ENCODE data around the gene RASD2.

RASD2 gene

DNA sequence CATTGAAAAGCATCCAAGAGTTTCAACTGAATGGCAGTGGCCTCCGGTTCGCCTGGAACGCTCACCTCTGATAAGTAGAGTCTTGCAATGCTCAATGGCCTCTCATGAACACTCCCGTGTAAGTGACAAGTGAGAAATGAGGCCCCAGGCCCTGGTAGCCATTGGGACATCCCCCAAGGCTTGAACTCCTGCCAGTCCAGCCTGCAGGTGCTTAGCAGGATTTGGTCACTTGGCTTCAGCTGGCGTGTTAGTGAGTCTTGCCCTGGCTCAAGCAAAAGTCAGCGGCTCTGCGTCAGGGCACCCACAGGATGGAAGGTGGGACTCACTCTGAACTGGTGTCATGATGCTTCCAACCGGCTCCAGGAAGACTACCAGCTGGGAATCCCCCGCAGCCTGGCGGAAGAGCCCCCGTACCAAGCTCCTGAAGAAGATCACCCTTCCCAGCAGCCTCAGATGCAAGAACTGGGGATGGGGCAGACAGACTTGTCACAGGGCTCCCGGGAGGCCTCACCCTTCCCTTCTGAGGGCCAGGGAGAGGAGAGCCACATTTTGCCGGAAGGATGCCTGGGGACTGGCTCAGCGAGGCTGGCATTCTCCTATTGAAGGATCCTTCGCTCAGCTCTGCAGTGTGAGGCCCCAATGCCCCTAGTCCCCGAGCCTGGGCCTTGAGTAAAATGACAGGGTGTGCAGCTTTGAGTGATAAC lies 57.2 kb downstream of the RASD2 start:
- H3K9me3 ChIP-seq (ENCODE audit: control insufficient read depth, low read length): no peaks in the 10 kb centered on the region
- no peaks in the 10 kb centered on the region for H3K36me3 ChIP-seq (ENCODE audit: control insufficient read depth, insufficient read depth, low read length)
- no peaks in the 10 kb centered on the region for H3K4me1 ChIP-seq (ENCODE audit: control insufficient read depth, insufficient read depth, low read length)
- H3K4me3 ChIP-seq (ENCODE audit: low read length): no peak overlapping the region
- H3K27me3 ChIP-seq (ENCODE audit: control insufficient read depth, insufficient read depth, low read length): no peaks in the 10 kb centered on the region
- H3K9ac ChIP-seq (ENCODE audit: low read length): no peak overlapping the region

GRCh38 chr22:35598396-35598710 lies 57.7 kb downstream of the RASD2 start:
- Histone ChIP-seq H3K4me1 (ENCODE audit: control insufficient read depth, insufficient read depth, low read length) (no peaks in the 10 kb centered on the region), H3K27me3 (ENCODE audit: control insufficient read depth, insufficient read depth, low read length) (no peaks in the 10 kb centered on the region), H3K9ac (ENCODE audit: low read length) (no peak overlapping the region)

GRCh38 chr22:35599364-35599763 lies 58.7 kb downstream of the RASD2 start:
- Histone ChIP-seq H3K36me3 (ENCODE audit: control insufficient read depth, insufficient read depth, low read length) (no peaks in the 10 kb centered on the region), H3K4me1 (ENCODE audit: control insufficient read depth, insufficient read depth, low read length) (no peaks in the 10 kb centered on the region), H3K9me3 (ENCODE audit: control insufficient read depth, low read length) (no peaks in the 10 kb centered on the region), H3K4me3 (ENCODE audit: low read length) (no peak overlapping the region), H3K9ac (ENCODE audit: low read length) (no peak overlapping the region), H3K27me3 (ENCODE audit: control insufficient read depth, insufficient read depth, low read length) (peaks cover 1% of the 10 kb centered on the region)

More at GRCh38 chr22:35598396-35598710, 57.7 kb downstream of the RASD2 start:
- no peak overlapping the region for H3K4me3 ChIP-seq (ENCODE audit: low read length)
- H3K36me3 ChIP-seq (ENCODE audit: control insufficient read depth, insufficient read depth, low read length): no peaks in the 10 kb centered on the region
- H3K9me3 ChIP-seq (ENCODE audit: control insufficient read depth, low read length): no peaks in the 10 kb centered on the region

DNA sequence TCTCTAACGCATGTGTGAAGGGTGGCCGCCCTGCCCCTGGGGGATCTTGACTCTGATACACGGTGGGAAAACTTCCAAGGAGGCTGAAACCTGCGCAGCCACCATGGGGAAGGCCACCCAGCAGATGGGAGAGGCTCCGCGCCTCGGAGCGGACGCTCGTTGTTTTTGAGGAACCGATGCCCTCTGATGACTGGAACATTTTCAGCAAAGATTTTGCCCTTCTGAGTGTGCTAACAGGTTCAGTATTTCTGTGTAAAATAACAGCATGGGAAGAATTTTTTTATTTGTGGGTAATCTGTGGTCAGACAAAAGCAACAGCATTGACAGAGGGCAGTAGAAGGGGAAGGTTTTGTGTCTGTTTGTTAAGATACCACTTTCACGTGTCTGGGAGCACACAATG lies 59.8 kb downstream of the RASD2 start:
- Histone ChIP-seq H3K9ac (ENCODE audit: low read length) (no peak overlapping the region), H3K4me3 (ENCODE audit: low read length) (no peak overlapping the region), H3K27me3 (ENCODE audit: control insufficient read depth, insufficient read depth, low read length) (peaks cover 9% of the 10 kb centered on the region), H3K9me3 (ENCODE audit: control insufficient read depth, low read length) (no peaks in the 10 kb centered on the region), H3K4me1 (ENCODE audit: control insufficient read depth, insufficient read depth, low read length) (no peaks in the 10 kb centered on the region), H3K36me3 (ENCODE audit: control insufficient read depth, insufficient read depth, low read length) (no peaks in the 10 kb centered on the region)

GRCh38 chr22:35601013-35601580 lies 60.5 kb downstream of the RASD2 start:
- H3K4me1 ChIP-seq (ENCODE audit: control insufficient read depth, insufficient read depth, low read length): no peaks in the 10 kb centered on the region
- no peak overlapping the region for H3K9ac ChIP-seq (ENCODE audit: low read length)
- no peak overlapping the region for H3K4me3 ChIP-seq (ENCODE audit: low read length)
- no peaks in the 10 kb centered on the region for H3K36me3 ChIP-seq (ENCODE audit: control insufficient read depth, insufficient read depth, low read length)
- H3K9me3 ChIP-seq (ENCODE audit: control insufficient read depth, low read length): no peaks in the 10 kb centered on the region
- peaks cover 9% of the 10 kb centered on the region for H3K27me3 ChIP-seq (ENCODE audit: control insufficient read depth, insufficient read depth, low read length)

GRCh38 chr22:35601743-35602615 lies 61.3 kb downstream of the RASD2 start:
- no peak overlapping the region for H3K4me3 ChIP-seq (ENCODE audit: low read length)
- H3K9ac ChIP-seq (ENCODE audit: low read length): no peak overlapping the region
- H3K4me1 ChIP-seq (ENCODE audit: control insufficient read depth, insufficient read depth, low read length): no peaks in the 10 kb centered on the region
- no peaks in the 10 kb centered on the region for H3K9me3 ChIP-seq (ENCODE audit: control insufficient read depth, low read length)
- peaks cover 9% of the 10 kb centered on the region for H3K27me3 ChIP-seq (ENCODE audit: control insufficient read depth, insufficient read depth, low read length)
- no peaks in the 10 kb centered on the region for H3K36me3 ChIP-seq (ENCODE audit: control insufficient read depth, insufficient read depth, low read length)

All from mucosa of stomach (tissue), 1 donor.